Common myeloid progenitor, CD34-positive (primary cell): ENCODE data around the gene SELENOF.

ENCODE experiments used
- CTCF ChIA-PET: fragments of 350-600 bp; sonication (Branson Sonifier 250); formaldehyde crosslinking; loops from one replicate; lab custom pipeline; 2021; ENCODE audit warnings: antibody characterized with exemption; lab: Charles Lee
- POLR2A ChIA-PET: fragments of 350-600 bp; sonication (Branson Sonifier 250); formaldehyde crosslinking; loops from one replicate; lab custom pipeline; 2021; ENCODE audit warnings: antibody characterized with exemption; lab: Charles Lee
- DNase-seq, 3 donors: peaks; one replicate each; pipeline versions ENCODE4 v3.0.0 to v3.0.0-alpha.2; 2013
- H3K27ac ChIP-seq, 2 experiments: 1 replicate in 1 of 2; 2 replicates in 1 of 2; pipeline ENCODE4 v1.7.0; 2013; ENCODE audit warnings: inconsistent platforms in 2 of 2, low read length in 2 of 2, mild to moderate bottlenecking in 2 of 2, low read depth in 1 of 2, moderate library complexity in 1 of 2; ENCODE audit not compliant: severe bottlenecking in 2 of 2, insufficient read depth in 1 of 2, poor library complexity in 1 of 2
- H3K27me3 ChIP-seq, 5 experiments: replicated peaks in 2 of 5; 1 replicate in 3 of 5; 2 replicates in 2 of 5; pipeline versions ENCODE4 v1.6.1 to v1.7.0; 2013; ENCODE audit warnings: low read length in 4 of 5, mild to moderate bottlenecking in 2 of 5, moderate library complexity in 2 of 5, inconsistent platforms in 1 of 5; ENCODE audit not compliant: insufficient read depth in 5 of 5, control insufficient read depth in 4 of 5
- H3K36me3 ChIP-seq, 4 experiments: 1 replicate in 2 of 4; 2 replicates in 2 of 4; pipeline versions ENCODE4 v1.6.1 to v1.7.0; 2013; ENCODE audit warnings: low read length in 3 of 4, control low read depth in 1 of 4, mild to moderate bottlenecking in 1 of 4; ENCODE audit not compliant: control insufficient read depth in 4 of 4, insufficient read depth in 4 of 4
- H3K4me1 ChIP-seq, 4 experiments: 1 replicate in 3 of 4; 2 replicates in 1 of 4; pipeline versions ENCODE4 v1.6.1 to v1.7.1; 2013; ENCODE audit warnings: low read length in 3 of 4, mild to moderate bottlenecking in 3 of 4, control low read depth in 1 of 4, inconsistent platforms in 1 of 4, moderate library complexity in 1 of 4; ENCODE audit not compliant: control insufficient read depth in 4 of 4, insufficient read depth in 4 of 4; ENCODE audit errors: control extremely low read depth in 1 of 4
- H3K4me3 ChIP-seq, 7 experiments: 1 replicate in 4 of 7; 2 replicates in 3 of 7; pipeline versions ENCODE4 v1.5.1 to v1.7.0; 2013; ENCODE audit warnings: mild to moderate bottlenecking in 7 of 7, low read length in 6 of 7, moderate library complexity in 6 of 7, inconsistent platforms in 2 of 7, low read depth in 2 of 7, control low read depth in 1 of 7; ENCODE audit not compliant: insufficient read depth in 4 of 7, control insufficient read depth in 1 of 7; ENCODE audit errors: extremely low read depth in 1 of 7
- H3K9me3 ChIP-seq, 5 experiments: 1 replicate in 4 of 5; 2 replicates in 1 of 5; pipeline versions ENCODE4 v1.6.1 to v1.7.1; 2013; ENCODE audit warnings: low read length in 4 of 5, mild to moderate bottlenecking in 2 of 5, inconsistent platforms in 1 of 5, low read depth in 1 of 5, moderate library complexity in 1 of 5; ENCODE audit not compliant: control insufficient read depth in 4 of 5, insufficient read depth in 2 of 5; ENCODE audit errors: control extremely low read depth in 1 of 5
- WGBS: methylation state at CpG from one replicate; pipeline ENCODE4 v1.1.5; 2013; ENCODE audit not compliant: insufficient coverage; 5-methylcytosine and 5-hydroxymethylcytosine counted together

SELENOF gene

GRCh38 chr1:86852289-86852688, 61.6 kb downstream of the SELENOF start:
- Histone ChIP-seq H3K4me3 (no peak overlapping the region), H3K27me3 (no peaks in the 10 kb centered on the region), H3K9me3 (peaks cover 0 to 3% (median 0%) of the 10 kb centered on the region in 5 experiments), H3K27ac (no peak overlapping the region), H3K4me1 (no peaks in the 10 kb centered on the region), H3K36me3 (no peaks in the 10 kb centered on the region)
- CTCF ChIA-PET: no interaction called here
- POLR2A ChIA-PET: no interaction called here
- no peak for DNase-seq
- 98% methylated on average over 5 of the region's 9 CpGs for WGBS

DNA sequence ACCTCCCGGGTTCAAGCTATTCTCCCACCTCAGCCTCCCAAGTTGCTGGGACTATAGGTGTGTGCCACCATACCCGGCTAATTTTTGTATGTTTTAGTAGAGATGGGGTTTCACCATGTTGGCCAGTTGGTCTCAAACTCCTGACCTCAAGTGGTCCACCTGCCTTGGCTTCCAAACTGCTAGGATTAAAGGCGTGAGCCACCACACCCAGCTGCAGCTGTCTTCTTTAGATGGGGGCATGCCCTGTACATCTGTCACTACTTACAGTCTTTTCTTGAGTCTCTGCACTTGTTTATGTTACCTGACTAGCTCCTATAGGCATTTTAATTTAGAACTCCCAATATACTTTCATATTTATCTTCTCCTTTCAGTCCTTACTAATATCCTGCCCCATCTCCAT, 64.2 kb downstream of the SELENOF start:
- H3K27me3 ChIP-seq: no peaks in the 10 kb centered on the region
- WGBS: 100% methylated on average over 2 of the region's 3 CpGs
- ChIA-PET POLR2A (no interaction called here), CTCF (no interaction called here)
- H3K9me3 ChIP-seq: peaks cover 0 to 3% (median 0%) of the 10 kb centered on the region in 5 experiments
- DNase-seq: no peak
- no peaks in the 10 kb centered on the region for H3K4me1 ChIP-seq
- H3K4me3 ChIP-seq: no peak overlapping the region
- no peaks in the 10 kb centered on the region for H3K36me3 ChIP-seq
- H3K27ac ChIP-seq: no peak overlapping the region

DNA sequence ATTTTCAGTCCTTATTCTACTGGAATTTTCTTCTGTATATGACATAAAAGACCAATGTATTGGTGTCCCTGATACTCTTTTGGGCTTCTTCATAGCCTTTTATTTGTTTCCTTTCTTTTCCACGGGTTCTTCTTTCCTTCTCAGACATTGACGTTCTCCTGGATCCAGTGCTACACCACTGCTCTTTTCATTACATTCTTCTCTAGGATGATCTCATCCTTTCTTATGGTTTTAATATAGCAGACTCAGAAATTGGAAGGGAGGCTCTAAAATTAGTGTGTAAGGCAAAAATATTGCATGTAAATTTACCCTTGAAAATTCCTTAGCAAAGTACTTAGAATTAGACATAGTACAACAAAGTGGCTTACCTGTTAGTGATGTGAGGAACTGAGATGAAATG, 65.3 kb downstream of the SELENOF start:
- CTCF ChIA-PET: no interaction called here
- POLR2A ChIA-PET: no interaction called here

GRCh38 chr1:86846164-86846647, 67.7 kb downstream of the SELENOF start:
- WGBS: 17% methylated on average over 1 of the region's 2 CpGs
- Histone ChIP-seq H3K27ac (no peak overlapping the region), H3K27me3 (no peaks in the 10 kb centered on the region), H3K36me3 (no peaks in the 10 kb centered on the region), H3K4me3 (no peak overlapping the region), H3K4me1 (no peaks in the 10 kb centered on the region), H3K9me3 (no peaks in the 10 kb centered on the region)
- no peak for DNase-seq
- ChIA-PET POLR2A (no interaction called here), CTCF (interaction anchor here (0.9 to 1.3 kb wide), 3 partner anchors 8 to 20 kb away, joined by 3 to 4 read pairs (median 3); no protein-coding TSS in a partner anchor)

More for the DNA sequence above, 65.3 kb downstream of the SELENOF start:
- Histone ChIP-seq H3K27ac (no peak overlapping the region), H3K4me3 (no peak overlapping the region), H3K4me1 (no peaks in the 10 kb centered on the region), H3K27me3 (no peaks in the 10 kb centered on the region), H3K9me3 (no peaks in the 10 kb centered on the region), H3K36me3 (no peaks in the 10 kb centered on the region)
- DNase-seq: no peak
- 80% methylated on average over 1 of the region's 2 CpGs for WGBS

DNA sequence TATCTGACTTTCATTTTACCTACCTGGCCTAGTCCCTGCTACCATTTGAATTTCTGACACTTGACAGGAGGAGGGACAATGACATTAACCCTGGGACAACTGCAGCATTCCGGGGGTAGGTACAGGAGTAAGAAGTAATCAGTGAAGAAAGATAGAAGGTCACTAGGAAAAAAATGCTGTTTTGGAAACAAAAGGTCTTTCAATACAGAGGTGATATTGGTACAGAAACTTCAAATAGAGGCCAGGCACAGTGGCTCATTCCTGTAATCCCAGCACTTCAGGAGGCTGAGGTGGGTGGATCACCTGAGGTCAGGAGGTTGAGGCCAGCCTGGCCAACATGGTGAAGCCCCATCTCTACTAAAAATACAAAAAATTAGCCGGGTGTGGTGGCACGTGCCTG, 68.4 kb downstream of the SELENOF start:
- H3K4me3 ChIP-seq: no peak overlapping the region
- ChIA-PET POLR2A (interaction anchor here (1.1 kb wide), 1 partner anchor 50 kb away, joined by 3 read pairs; no protein-coding TSS in a partner anchor), CTCF (no interaction called here)
- no peak overlapping the region for H3K27ac ChIP-seq
- WGBS: 100% methylated on average over 3 of the region's 3 CpGs
- no peaks in the 10 kb centered on the region for H3K36me3 ChIP-seq
- H3K4me1 ChIP-seq: no peaks in the 10 kb centered on the region
- H3K27me3 ChIP-seq: no peaks in the 10 kb centered on the region
- DNase-seq: no peak
- no peaks in the 10 kb centered on the region for H3K9me3 ChIP-seq

DNA sequence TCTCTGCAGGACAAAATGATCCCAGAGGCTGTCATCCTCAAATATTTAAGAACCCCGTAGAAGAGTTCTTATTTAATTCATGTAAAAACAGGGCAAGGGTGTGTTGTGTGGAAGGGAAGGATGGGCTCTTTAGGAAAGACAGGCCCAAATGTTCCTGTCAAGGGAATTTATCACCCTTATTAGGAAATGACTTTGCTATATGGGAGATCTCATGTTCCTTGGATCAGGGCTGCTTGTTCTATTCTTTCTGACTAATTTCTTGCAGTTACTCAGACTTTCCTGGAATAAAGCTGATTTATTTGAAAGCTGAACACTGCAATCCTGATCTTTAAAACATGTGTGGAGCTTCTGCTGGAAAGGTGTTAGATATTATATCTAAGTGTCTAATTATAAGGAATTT, 72.8 kb downstream of the SELENOF start:
- Histone ChIP-seq H3K4me3 (no peak overlapping the region), H3K9me3 (no peaks in the 10 kb centered on the region), H3K27ac (no peak overlapping the region), H3K4me1 (no peaks in the 10 kb centered on the region), H3K36me3 (no peaks in the 10 kb centered on the region), H3K27me3 (no peaks in the 10 kb centered on the region)
- 100% methylated on average over 1 of the region's 1 CpG for WGBS
- DNase-seq: no peak
- ChIA-PET POLR2A (no interaction called here), CTCF (no interaction called here)

GRCh38 chr1:86833461-86834215, 80.3 kb downstream of the SELENOF start:
- WGBS: 49% methylated on average over 9 of the region's 17 CpGs
- Histone ChIP-seq H3K4me3 (no peak overlapping the region), H3K36me3 (no peaks in the 10 kb centered on the region), H3K27ac (no peak overlapping the region), H3K4me1 (no peaks in the 10 kb centered on the region), H3K9me3 (no peaks in the 10 kb centered on the region), H3K27me3 (no peaks in the 10 kb centered on the region)
- ChIA-PET POLR2A (no interaction called here), CTCF (interaction anchor here (0.8 to 4.4 kb wide), 12 partner anchors 8 to 265 kb away, joined by 3 to 24 read pairs (median 4); no protein-coding TSS in a partner anchor)
- peak; percentile 82 to 89 (median 84) for DNase-seq
